Epidermal melanocyte (primary cell): ENCODE data around the gene ASPM.

Experiments
- DNase-seq: peaks from one replicate; pipeline ENCODE4 v3.0.0; 2011; ENCODE audit warnings: low spot score; ENCODE audit not compliant: insufficient read length

Gene ASPM

GRCh38 chr1:197146101-197147095 is at the start of gene ASPM:
TSS of gene ASPM (minus strand) at chr1:197146669. CDS start at chr1:197146437, 232 bp downstream.
- DNase-seq = peak; percentile 59

DNA sequence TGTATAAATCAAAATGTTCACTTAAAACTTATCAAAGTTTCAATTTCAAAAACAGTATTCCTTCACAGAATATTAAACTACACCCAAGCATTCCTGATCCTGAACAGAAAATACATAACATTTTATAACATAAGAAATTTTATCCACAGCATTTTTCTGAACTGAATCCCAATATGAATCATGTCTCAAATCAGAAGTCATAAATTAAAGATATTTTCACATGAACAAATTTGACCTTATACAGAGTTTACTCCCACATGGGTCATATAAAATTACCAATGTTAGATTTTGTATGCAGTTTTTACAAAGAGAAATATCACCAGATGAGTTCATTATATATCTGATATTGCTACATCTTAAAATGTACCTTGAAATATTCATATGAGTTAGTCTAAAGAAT is 48.6 kb upstream of the ASPM start:
- DNase-seq = no peak

- no peak for DNase-seq
Measured at GRCh38 chr1:197184190-197184589, 37.7 kb upstream of the ASPM start.

GRCh38 chr1:197183195-197183748 is 36.8 kb upstream of the ASPM start:
- no peak for DNase-seq

DNA sequence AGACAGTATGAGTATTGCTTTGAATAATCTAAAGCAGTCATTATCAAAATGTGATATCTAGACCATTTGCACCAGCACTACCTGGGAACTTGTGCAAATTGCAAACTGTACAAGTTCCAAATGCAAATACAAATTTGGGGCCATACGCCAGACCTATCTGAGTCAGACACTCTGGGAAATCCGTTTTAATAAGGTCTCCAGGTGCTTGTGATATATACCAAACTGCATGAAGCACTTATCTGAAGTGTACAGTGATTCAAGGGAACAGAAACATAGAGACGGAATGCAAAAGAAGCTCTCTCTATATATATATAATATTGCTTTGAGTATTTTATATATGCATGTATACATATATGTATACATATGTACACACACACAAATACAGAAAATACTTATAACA is 36.2 kb upstream of the ASPM start:
- no peak for DNase-seq

DNA sequence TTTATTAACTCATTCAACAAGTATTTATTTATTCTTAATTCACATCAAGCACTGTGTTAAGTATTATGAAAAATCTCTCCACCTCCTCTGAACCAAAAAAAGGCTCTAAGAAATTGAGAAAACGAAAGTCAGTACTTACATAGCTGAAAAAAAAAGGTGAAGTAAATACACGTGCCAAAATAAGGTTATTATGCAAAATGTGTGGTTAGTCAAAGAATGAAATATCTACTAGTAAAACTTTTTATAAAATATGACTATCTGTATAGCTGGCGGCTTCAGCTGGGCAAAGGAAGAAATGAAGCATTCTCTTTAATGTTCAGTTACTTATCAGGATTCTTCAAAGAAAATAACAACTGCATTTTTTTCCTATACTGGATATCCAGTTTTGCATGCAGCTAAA is 35.5 kb upstream of the ASPM start:
- no peak for DNase-seq

DNA sequence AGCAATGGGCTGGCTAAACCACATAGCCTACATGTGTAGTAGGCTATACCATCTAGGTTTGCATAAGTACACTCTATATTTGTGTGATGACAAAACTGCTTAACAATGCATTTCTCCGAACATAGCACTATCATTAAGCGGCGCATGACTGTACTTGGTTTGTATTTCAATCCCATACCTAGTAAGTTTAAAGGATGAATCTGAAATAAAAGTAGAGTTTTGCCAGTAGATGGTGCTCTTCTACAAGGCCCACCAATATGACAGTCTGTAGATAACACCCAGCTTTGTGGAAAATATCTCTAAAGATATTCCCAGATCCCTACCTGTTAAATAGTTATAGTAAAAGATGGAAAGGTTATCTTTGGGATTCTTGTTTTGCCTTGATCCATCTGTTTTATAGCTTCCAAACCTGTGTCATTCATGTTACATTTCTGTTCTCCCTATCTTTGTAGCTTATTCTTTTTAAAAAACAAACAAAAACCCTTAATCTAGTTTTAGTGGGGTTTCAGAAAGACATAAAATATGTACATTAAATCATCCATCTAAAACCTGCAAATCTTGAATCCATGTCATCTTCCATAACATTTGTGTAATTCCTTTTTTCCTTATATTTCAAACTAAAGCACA is 33.9 kb upstream of the ASPM start:
- peak; percentile 23 for DNase-seq

- DNase-seq = no peak
Measured at GRCh38 chr1:197178998-197179397, 32.5 kb upstream of the ASPM start.

- DNase-seq = no peak
Measured at GRCh38 chr1:197174818-197175217, 28.3 kb upstream of the ASPM start.

- no peak for DNase-seq
Measured at GRCh38 chr1:197173571-197174507, 27.4 kb upstream of the ASPM start.

DNA sequence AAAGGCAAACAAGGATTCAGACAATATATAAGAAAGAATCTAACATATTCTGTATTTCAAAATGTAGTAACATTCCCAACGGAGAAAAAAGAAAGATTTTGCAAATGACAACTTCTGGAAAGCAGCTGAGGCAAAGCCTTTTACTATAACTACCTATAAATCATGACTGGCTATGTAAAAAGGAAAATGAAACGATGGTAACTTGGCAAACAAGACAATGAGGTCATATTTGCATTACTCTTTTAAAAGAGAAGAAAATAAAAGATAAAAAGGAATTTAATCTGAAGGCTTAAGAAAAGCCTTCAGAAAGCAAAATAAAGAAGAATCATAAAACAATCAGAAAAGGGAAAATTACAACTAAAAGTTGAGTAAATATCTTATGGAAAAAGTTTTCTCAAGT is 25.1 kb upstream of the ASPM start:
- no peak for DNase-seq

GRCh38 chr1:197170538-197170937 is 24.1 kb upstream of the ASPM start:
- DNase-seq = no peak

- no peak for DNase-seq
Measured at GRCh38 chr1:197159461-197159860, 13.0 kb upstream of the ASPM start.

DNA sequence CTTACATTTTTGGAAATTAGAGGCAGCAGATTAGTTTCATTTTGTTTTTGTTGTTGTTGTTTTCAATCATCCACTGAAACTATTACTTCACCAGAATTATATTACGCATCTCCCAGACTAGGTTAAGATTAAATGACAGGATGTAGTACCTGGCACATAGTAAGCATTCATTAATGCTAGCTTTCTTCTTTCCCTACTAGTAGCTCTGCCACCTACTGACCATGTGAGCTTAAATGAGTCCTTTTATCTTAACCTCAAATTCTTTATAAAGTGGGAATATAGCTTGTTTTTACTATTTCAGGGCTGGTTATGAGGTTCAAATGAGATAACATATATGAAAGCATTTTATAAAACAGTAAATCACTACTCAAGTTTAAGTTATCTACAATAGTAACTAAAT is 10.2 kb upstream of the ASPM start:
- no peak for DNase-seq

DNA sequence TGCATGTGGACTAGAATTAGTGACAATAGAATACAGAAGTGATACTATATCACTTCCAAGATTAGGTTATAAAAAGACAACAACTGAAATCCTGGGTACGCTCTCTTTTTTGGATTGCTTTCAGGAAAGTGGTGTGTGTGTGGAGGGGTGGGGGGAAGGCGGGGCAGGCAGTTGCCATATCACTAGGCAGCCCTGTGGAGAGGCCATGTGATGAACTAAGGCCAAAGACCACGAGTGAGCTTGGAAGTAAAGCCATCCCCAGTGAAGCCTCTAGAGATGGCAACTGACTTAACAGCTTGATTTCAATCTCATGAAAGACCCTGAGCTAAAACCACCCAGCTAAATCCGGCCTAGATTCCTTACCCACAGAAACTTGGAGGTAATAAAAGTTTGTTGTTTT is 6.2 kb upstream of the ASPM start:
- DNase-seq = no peak

GRCh38 chr1:197151185-197151584 is 4.7 kb upstream of the ASPM start:
- no peak for DNase-seq

- DNase-seq = peak; percentile 17
Measured at GRCh38 chr1:197150336-197151005, 4.0 kb upstream of the ASPM start.

- no peak for DNase-seq
Measured at GRCh38 chr1:197149340-197149739, 2.9 kb upstream of the ASPM start.

DNA sequence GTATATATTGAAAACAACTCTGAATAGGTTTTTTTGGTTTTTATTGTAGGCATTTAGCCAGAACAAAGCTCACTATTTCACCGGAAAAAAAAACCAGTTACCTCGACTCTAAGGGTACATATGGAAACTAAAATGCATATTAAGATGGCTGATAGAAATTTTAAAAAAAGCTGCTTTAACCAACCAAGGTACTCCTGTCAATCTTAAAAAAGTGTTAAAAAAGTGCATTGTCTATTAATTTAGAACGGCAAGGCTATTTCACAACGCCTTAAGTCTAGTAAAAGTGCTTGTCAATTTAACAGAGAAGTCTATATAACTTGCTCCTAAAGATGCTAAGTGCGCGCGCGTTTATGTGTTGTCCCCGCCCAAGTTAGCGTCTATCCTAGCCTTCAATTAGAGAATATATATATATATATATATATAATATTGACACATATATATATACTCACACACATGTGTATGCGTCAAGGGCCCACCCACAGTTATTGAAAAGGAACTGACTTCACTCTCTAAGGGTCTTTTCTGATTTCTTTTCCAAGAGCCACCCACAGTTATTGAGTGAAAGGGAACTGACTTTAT is 934 bp downstream of the ASPM start:
- DNase-seq = no peak

DNA sequence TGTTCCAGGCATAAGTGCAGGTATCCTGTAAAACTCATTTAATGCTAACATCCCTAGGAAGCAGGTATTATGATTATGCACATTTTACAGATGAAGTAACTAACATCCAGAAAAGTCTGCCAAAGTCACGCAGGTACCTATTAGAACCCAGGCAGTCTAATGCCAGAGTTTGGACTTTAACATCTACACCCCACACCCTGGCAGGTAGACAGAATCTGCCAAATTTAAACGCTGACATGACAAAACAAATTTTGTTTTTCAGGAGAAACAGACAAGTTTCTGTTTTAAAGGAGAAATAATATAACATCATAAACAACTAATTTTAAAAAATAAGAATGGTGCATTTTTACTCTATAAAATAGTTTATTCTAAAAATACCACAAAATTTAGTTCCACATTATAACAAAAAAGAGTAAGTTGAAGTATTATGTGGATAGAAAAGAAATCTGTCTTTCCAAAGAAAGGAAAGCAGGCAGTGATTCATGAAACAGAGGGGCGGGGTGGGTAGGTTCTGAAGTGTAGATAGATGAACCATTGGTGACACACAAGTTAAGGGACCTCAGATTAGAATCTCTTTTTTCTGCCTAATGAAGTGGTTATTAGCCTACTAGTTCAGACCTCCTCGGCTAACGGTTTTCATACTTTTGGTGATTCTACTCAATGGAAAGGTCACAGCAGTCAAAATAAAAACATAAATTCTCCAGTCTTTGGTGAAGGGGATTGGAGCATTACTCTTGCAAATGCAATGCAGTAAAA is 1.7 kb downstream of the ASPM start:
- DNase-seq = no peak
